WTC11 (cell line): Measurements from ENCODE around the gene USP48. TPM values are rescaled to one million over a fixed set of nuclear protein-coding genes. Genes with fewer than 3 reads are reported as not detected.

Experiments
- ATAC-seq: fragments of 200-7000 bp; cut with Tn5 transposase; 2 replicates; pipeline ENCODE4 v1.10.0; 2021; ENCODE audit warnings: mild to moderate bottlenecking, moderate library complexity
- CTCF ChIA-PET: fragments of 300-600 bp; sonication (Branson Sonifier 250); formaldehyde crosslinking; loops from one replicate; lab custom pipeline; 2021; ENCODE audit warnings: antibody characterized with exemption; lab: Charles Lee
- POLR2A ChIA-PET: fragments of 350-600 bp; sonication (Branson Sonifier 250); formaldehyde crosslinking; loops from one replicate; lab custom pipeline; 2021; ENCODE audit warnings: antibody characterized with exemption; lab: Charles Lee
- DNase-seq: peaks from one replicate; pipeline ENCODE4 v3.0.0; 2021; ENCODE audit warnings: low spot score
- H3K27ac Mint-ChIP-seq: 2 replicates; pipeline ENCODE4 v1.8.0; 2021; ENCODE audit warnings: mixed read lengths
- H3K27me3 Mint-ChIP-seq: 2 replicates; pipeline ENCODE4 v1.8.0; 2021; ENCODE audit warnings: low read depth, mild to moderate bottlenecking, moderate library complexity, mixed read lengths
- H3K36me3 Mint-ChIP-seq: 2 replicates; pipeline ENCODE4 v1.8.0; 2021; ENCODE audit warnings: mixed read lengths
- H3K4me1 Mint-ChIP-seq: 2 replicates; pipeline ENCODE4 v1.8.0; 2022; ENCODE audit warnings: mixed read lengths
- H3K4me3 Mint-ChIP-seq: 2 replicates; pipeline ENCODE4 v1.8.0; 2021; ENCODE audit warnings: mild to moderate bottlenecking, moderate library complexity, mixed read lengths
- H3K9me3 Mint-ChIP-seq: 2 replicates; pipeline ENCODE4 v1.8.0; 2021; ENCODE audit warnings: mixed read lengths
- ARID4B ChIP-seq: sonication (generic); formaldehyde crosslinking; IDR thresholded peaks from 2 replicates; pipeline ENCODE4 v1.8.0; 2023; ENCODE audit warnings: missing genetic modification reagents, mild to moderate bottlenecking, borderline replicate concordance
- CREB1 ChIP-seq: sonication (generic); formaldehyde crosslinking; IDR thresholded peaks from 2 replicates; pipeline ENCODE4 v1.8.0; 2023; ENCODE audit warnings: mild to moderate bottlenecking, missing genetic modification reagents
- E2F4 ChIP-seq: sonication (generic); formaldehyde crosslinking; IDR thresholded peaks from 2 replicates; pipeline ENCODE4 v1.8.1; 2022; ENCODE audit warnings: low read depth, mild to moderate bottlenecking, moderate library complexity, missing genetic modification reagents, borderline replicate concordance
- IRF2 ChIP-seq: sonication (generic); formaldehyde crosslinking; IDR thresholded peaks from 2 replicates; pipeline ENCODE4 v1.8.0; 2022; ENCODE audit warnings: low read depth, missing genetic modification reagents, borderline replicate concordance
- JAZF1 ChIP-seq: fragments of 250-450 bp; sonication (Bioruptor Pico); IDR thresholded peaks from 2 replicates; pipeline ENCODE4 v1.9.0; 2021; ENCODE audit warnings: moderate library complexity, mild to moderate bottlenecking, inconsistent platforms
- JUN ChIP-seq: sonication (generic); formaldehyde crosslinking; IDR thresholded peaks from 2 replicates; pipeline ENCODE4 v1.8.0; 2023; ENCODE audit warnings: mild to moderate bottlenecking, missing genetic modification reagents
- KAT7 ChIP-seq: sonication (generic); formaldehyde crosslinking; IDR thresholded peaks from 2 replicates; pipeline ENCODE4 v1.8.1; 2023; ENCODE audit warnings: missing genetic modification reagents, mild to moderate bottlenecking, borderline replicate concordance
- MAX ChIP-seq: sonication (generic); formaldehyde crosslinking; IDR thresholded peaks from 2 replicates; pipeline ENCODE4 v1.8.0; 2022; ENCODE audit warnings: mild to moderate bottlenecking, missing genetic modification reagents
- MXD4 ChIP-seq: fragments of 250-450 bp; sonication (Bioruptor Pico); IDR thresholded peaks from 2 replicates; pipeline ENCODE4 v1.8.0; 2021; ENCODE audit warnings: mild to moderate bottlenecking, moderate library complexity, borderline replicate concordance
- NFYB ChIP-seq: sonication (generic); formaldehyde crosslinking; conservative IDR thresholded peaks from 2 replicates; pipeline ENCODE4 v1.8.0; 2022; ENCODE audit warnings: low read depth, missing genetic modification reagents
- PRDM15 ChIP-seq: sonication (generic); formaldehyde crosslinking; IDR thresholded peaks from 2 replicates; pipeline ENCODE4 v1.8.0; 2022; ENCODE audit warnings: missing genetic modification reagents
- SMAD3 ChIP-seq: sonication (generic); formaldehyde crosslinking; IDR thresholded peaks from 2 replicates; pipeline ENCODE4 v1.8.0; 2022; ENCODE audit warnings: missing genetic modification reagents, mild to moderate bottlenecking, borderline replicate concordance
- SMAD4 ChIP-seq: sonication (generic); formaldehyde crosslinking; IDR thresholded peaks from 2 replicates; pipeline ENCODE4 v1.8.0; 2022; ENCODE audit warnings: mild to moderate bottlenecking, missing genetic modification reagents
- STAT6 ChIP-seq: sonication (generic); formaldehyde crosslinking; conservative IDR thresholded peaks from 2 replicates; pipeline ENCODE4 v1.8.1; 2023; ENCODE audit warnings: mild to moderate bottlenecking, low read depth, missing genetic modification reagents, moderate library complexity
- TP53 ChIP-seq: sonication (generic); formaldehyde crosslinking; IDR thresholded peaks from 2 replicates; pipeline ENCODE4 v1.8.1; 2023; ENCODE audit warnings: mild to moderate bottlenecking, missing genetic modification reagents
- ZMAT4 ChIP-seq: fragments of 250-450 bp; sonication (Bioruptor Pico); IDR thresholded peaks from 2 replicates; pipeline ENCODE4 v1.9.0; 2021; ENCODE audit warnings: mild to moderate bottlenecking
- total RNA-seq: library from RNA; stranded (reverse); gene quantifications from 3 replicates; pipeline ENCODE4 v1.2.3, GENCODE V29; 2021

Gene USP48
- total RNA-seq, 1 experiment from 2014 or later = 86.9 TPM

- Mint-ChIP-seq H3K27me3 (no peaks in the 10 kb centered on the region), H3K27ac (no peak overlapping the region), H3K9me3 (peaks cover 5% of the 10 kb centered on the region), H3K4me3 (no peak overlapping the region), H3K4me1 (peaks cover 11% of the 10 kb centered on the region), H3K36me3 (peaks cover 15% of the 10 kb centered on the region)
- no peak for TF ChIP-seq SMAD3
- no peak for TF ChIP-seq MAX (CRISPR knock-in tag)
- TF ChIP-seq TP53 (CRISPR knock-in tag) = no peak
- no peak for TF ChIP-seq PRDM15
- TF ChIP-seq NFYB (CRISPR knock-in tag) = no peak
- no peak for TF ChIP-seq JAZF1 (CRISPR knock-in tag)
- no peak for TF ChIP-seq ZMAT4 (CRISPR knock-in tag)
- no peak for TF ChIP-seq SMAD4 (CRISPR knock-in tag)
- TF ChIP-seq KAT7 (CRISPR knock-in tag) = no peak
- TF ChIP-seq STAT6 (CRISPR knock-in tag) = no peak
- TF ChIP-seq E2F4 (CRISPR knock-in tag) = no peak
- TF ChIP-seq CREB1 (CRISPR knock-in tag) = no peak
- TF ChIP-seq IRF2 = no peak
- no peak for TF ChIP-seq MXD4
- POLR2A ChIA-PET = no interaction called here
- DNase-seq = no peak
- CTCF ChIA-PET = interaction anchor here (1.1 kb wide), 1 partner anchor 355 kb away, joined by 3 read pairs; no protein-coding TSS in a partner anchor
- no peak for ATAC-seq
These were observed 7.4 kb downstream of the USP48 start for GRCh38 chr1:21775550-21775914.

GRCh38 chr1:21774835-21775549 lies 8.0 kb downstream of the USP48 start:
- Mint-ChIP-seq H3K9me3 (peaks cover 5% of the 10 kb centered on the region), H3K4me1 (peaks cover 6% of the 10 kb centered on the region), H3K4me3 (no peak overlapping the region), H3K27ac (no peak overlapping the region), H3K36me3 (peaks cover 15% of the 10 kb centered on the region), H3K27me3 (no peaks in the 10 kb centered on the region)
- ChIA-PET POLR2A (no interaction called here), CTCF (no interaction called here)
- ATAC-seq (no peak), DNase-seq (no peak)
- TF ChIP-seq ARID4B (CRISPR knock-in tag) (no peak), JUN (CRISPR knock-in tag) (no peak)
